NT2/D1 (cell line): Measurements from ENCODE around the gene INVS.

ENCODE experiments used
- DNase-seq: peaks from one replicate; pipeline ENCODE4 v3.0.0-alpha.2; 2011; ENCODE audit warnings: low read depth, low spot score
- H3K27me3 ChIP-seq: 2 replicates; pipeline ENCODE4 v1.6.0; 2011; ENCODE audit warnings: mild to moderate bottlenecking; ENCODE audit not compliant: insufficient read length, insufficient read depth
- H3K36me3 ChIP-seq: 2 replicates; pipeline ENCODE4 v1.6.1; 2011; ENCODE audit warnings: mild to moderate bottlenecking, low read length, mixed read lengths; ENCODE audit not compliant: insufficient read depth, insufficient read length
- H3K4me1 ChIP-seq: 2 replicates; pipeline ENCODE4 v1.5.1; 2011; ENCODE audit not compliant: insufficient read depth, insufficient read length
- H3K4me3 ChIP-seq: 2 replicates; pipeline ENCODE4 v1.5.1; 2011; ENCODE audit warnings: low read depth; ENCODE audit not compliant: insufficient read length
- H3K9ac ChIP-seq: 2 replicates; pipeline ENCODE4 v1.6.0; 2011; ENCODE audit warnings: low read depth; ENCODE audit not compliant: insufficient read length
- H3K9me3 ChIP-seq: 2 replicates; pipeline ENCODE4 v1.5.1; 2011; ENCODE audit warnings: mild to moderate bottlenecking, low read length; ENCODE audit not compliant: insufficient read depth
- SUZ12 ChIP-seq: IDR thresholded peaks from 2 replicates; pipeline ENCODE4 v1.6.1; 2011; ENCODE audit not compliant: insufficient read length, insufficient read depth; ENCODE audit errors: extremely low read depth
- YY1 ChIP-seq: IDR thresholded peaks from 2 replicates; pipeline ENCODE4 v1.6.1; 2011; ENCODE audit not compliant: insufficient read length, insufficient read depth
- ZNF274 ChIP-seq: IDR thresholded peaks from 2 replicates; pipeline ENCODE4 v1.6.1; 2011; ENCODE audit warnings: mild to moderate bottlenecking, low read depth, low read length

INVS gene

DNA sequence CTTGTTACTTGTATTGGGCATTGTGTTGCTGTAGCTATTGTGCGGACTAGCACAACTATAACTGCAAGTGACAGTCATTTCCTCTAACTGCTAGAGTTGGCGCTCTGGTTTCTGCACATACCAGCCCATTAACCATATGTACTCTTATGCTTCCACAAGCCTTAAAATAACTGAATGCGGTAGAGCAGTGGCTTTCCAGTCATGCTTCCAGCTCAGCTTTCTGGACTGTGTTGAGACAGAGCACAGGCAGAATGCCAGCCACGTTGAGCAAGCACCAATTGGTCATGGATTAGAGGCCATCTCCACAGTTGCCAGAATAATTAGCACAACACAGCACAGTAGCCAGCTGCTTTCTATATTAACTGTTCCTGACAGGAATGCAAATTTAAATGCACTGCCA lies 12.2 kb downstream of the INVS start:
- H3K36me3 ChIP-seq, result peaks cover 23% of the 10 kb centered on the region
- H3K4me1 ChIP-seq, result peaks cover 2% of the 10 kb centered on the region
- DNase-seq, result no peak
- no peaks in the 10 kb centered on the region for H3K9me3 ChIP-seq
- TF ChIP-seq ZNF274 (no peak), SUZ12 (no peak), YY1 (no peak)
- no peak overlapping the region for H3K9ac ChIP-seq
- H3K4me3 ChIP-seq, result no peak overlapping the region
- H3K27me3 ChIP-seq, result no peaks in the 10 kb centered on the region

DNA sequence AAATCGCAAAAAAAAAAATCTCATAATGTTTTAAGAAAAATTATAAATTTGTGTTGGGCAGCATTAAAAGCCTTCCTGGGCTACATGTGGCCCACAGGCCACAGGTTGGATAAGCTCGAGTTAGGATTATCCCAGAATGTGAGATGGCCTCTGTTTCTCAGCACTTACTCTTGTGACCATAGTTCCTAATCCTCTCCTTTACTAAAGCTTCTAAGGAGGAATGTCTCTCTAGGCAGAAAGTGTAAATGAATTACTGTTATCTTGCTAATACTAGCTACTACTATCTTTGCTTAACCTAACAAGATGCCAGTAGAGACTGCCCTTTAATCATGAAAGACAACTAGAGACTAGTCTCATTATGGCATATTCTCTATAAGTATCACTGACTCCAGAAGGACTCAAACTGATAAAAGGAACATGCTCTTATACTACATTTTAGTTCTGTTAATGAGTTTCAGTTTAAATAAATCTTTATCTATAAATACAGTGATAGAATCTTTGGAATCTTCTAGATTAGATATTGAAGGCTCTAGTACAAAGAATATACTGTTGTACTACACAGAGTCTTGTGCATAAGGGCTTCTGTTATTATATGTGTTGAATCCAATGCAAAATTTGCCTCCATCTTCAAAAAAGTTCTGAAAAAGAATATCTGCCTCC lies 13.8 kb downstream of the INVS start:
- Histone ChIP-seq H3K4me1 (peaks cover 2% of the 10 kb centered on the region), H3K27me3 (no peaks in the 10 kb centered on the region), H3K36me3 (peaks cover 11% of the 10 kb centered on the region), H3K9ac (no peak overlapping the region), H3K9me3 (no peaks in the 10 kb centered on the region), H3K4me3 (no peak overlapping the region)
- TF ChIP-seq YY1 (no peak), SUZ12 (no peak), ZNF274 (no peak)
- DNase-seq, result no peak

DNA sequence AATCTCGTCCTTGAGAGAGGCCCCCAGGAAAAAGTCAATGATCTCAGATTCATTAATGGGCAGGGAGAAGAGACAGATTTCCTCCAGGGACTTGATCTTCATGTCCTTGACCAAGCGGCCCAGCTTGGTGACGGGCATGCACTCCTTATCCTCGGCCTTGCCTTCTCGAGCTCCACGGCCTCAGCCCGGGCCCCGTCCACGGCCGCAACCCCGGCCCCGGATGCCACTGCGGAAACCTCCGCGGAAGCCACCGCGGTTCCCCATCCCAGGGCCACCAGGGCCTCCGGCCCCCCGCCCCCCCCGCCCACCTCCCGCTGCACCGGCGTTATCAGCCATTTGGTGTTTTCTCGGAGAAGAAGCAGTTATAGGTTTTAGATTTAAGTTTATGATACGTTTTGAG lies 18.3 kb downstream of the INVS start:
- peaks cover 1% of the 10 kb centered on the region for H3K4me1 ChIP-seq
- no peaks in the 10 kb centered on the region for H3K9me3 ChIP-seq
- no peak overlapping the region for H3K9ac ChIP-seq
- no peak for TF ChIP-seq ZNF274
- TF ChIP-seq SUZ12, result no peak
- no peak for TF ChIP-seq YY1
- no peaks in the 10 kb centered on the region for H3K27me3 ChIP-seq
- H3K36me3 ChIP-seq, result peaks cover 3% of the 10 kb centered on the region
- DNase-seq, result no peak
- no peak overlapping the region for H3K4me3 ChIP-seq

DNA sequence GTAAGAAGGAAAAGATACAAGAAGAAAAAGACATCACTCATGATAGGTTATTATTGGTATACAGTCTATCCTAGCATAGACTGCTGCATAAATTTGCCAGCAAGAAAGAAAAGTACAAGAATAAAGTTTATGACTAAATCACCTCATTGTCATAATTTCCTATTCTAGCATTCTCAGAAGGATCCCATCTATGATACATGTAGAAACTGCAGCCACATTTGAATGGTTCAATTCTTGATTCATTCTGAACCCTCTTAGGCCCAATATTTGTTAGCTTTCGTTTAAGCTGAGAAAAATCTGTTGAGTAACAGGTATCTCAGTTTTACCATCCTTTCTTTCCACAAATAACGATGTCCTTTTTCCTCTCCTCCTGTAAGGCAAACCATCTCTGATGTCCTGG lies 21.2 kb downstream of the INVS start:
- H3K9ac ChIP-seq, result no peak overlapping the region
- H3K4me1 ChIP-seq, result no peaks in the 10 kb centered on the region
- peaks cover 3% of the 10 kb centered on the region for H3K36me3 ChIP-seq
- no peak overlapping the region for H3K4me3 ChIP-seq
- H3K9me3 ChIP-seq, result no peaks in the 10 kb centered on the region
- TF ChIP-seq YY1 (no peak), SUZ12 (no peak)
- no peak for DNase-seq
- no peaks in the 10 kb centered on the region for H3K27me3 ChIP-seq

DNA sequence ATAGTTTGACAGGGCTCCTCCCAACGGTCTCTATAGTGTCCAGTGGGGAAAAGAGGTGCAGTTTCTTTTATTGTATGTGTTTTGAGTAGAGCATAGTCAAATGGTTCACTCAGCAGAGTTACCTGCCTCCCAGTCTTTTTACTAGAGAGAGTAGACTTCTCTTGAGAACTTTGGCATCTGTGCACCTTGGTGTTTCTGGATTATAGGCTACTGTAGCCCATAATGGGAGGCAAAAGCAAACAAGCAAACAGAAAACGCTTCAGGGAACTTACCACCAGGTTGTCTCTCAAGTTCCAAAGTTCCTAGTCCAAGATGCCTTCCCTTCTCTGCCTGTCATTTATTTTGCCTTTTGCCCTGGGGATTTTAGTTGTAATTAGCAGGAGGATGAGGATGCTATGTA lies 26.2 kb downstream of the INVS start:
- Histone ChIP-seq H3K9ac (no peak overlapping the region), H3K9me3 (no peaks in the 10 kb centered on the region), H3K36me3 (peaks cover 10% of the 10 kb centered on the region), H3K4me1 (no peaks in the 10 kb centered on the region), H3K27me3 (no peaks in the 10 kb centered on the region), H3K4me3 (no peak overlapping the region)
- TF ChIP-seq ZNF274 (no peak), SUZ12 (no peak), YY1 (no peak)
- no peak for DNase-seq

DNA sequence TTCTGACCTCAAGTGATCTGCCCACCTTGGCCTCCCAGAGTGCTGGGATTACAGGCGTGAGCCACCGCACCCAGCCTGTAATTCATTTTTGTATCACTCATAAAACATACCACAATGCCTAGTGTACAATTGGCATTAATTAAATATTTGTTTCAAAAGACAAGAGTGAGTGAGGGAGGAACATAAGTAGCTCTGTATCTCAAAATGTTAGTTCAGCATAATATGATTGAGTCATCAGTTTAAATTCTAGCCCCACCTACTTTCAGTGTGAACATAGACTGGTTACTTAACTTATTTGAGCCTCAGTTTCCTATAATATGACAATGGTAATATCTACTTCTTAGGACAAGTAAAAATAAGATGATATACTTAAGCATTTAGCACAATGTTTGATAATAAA lies 26.9 kb downstream of the INVS start:
- no peaks in the 10 kb centered on the region for H3K27me3 ChIP-seq
- H3K9ac ChIP-seq, result no peak overlapping the region
- no peak for DNase-seq
- TF ChIP-seq ZNF274 (no peak), SUZ12 (no peak), YY1 (no peak)
- no peaks in the 10 kb centered on the region for H3K4me1 ChIP-seq
- H3K9me3 ChIP-seq, result no peaks in the 10 kb centered on the region
- H3K36me3 ChIP-seq, result peaks cover 10% of the 10 kb centered on the region
- H3K4me3 ChIP-seq, result no peak overlapping the region

DNA sequence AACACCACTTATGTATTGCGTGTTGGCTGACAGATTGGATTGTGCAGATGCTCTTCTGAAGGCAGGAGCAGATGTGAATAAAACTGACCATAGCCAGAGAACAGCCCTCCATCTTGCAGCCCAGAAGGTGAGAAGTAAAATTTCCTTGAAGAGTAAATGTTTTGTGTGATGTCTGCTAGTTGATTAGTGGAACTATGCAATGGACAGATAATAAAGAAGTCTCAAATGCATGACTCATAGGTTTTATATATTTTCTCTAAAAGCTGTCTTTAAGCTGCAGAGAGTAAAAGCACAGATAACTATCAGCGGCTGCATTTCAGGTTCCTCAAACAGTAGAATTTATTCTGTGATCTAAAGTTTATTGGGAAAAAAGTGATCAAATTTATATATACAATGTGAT lies 27.4 kb downstream of the INVS start:
- Histone ChIP-seq H3K4me3 (no peak overlapping the region), H3K9ac (no peak overlapping the region), H3K27me3 (no peaks in the 10 kb centered on the region), H3K4me1 (no peaks in the 10 kb centered on the region), H3K36me3 (peaks cover 10% of the 10 kb centered on the region), H3K9me3 (no peaks in the 10 kb centered on the region)
- TF ChIP-seq YY1, result no peak
- TF ChIP-seq SUZ12, result no peak
- TF ChIP-seq ZNF274, result no peak
- no peak for DNase-seq

DNA sequence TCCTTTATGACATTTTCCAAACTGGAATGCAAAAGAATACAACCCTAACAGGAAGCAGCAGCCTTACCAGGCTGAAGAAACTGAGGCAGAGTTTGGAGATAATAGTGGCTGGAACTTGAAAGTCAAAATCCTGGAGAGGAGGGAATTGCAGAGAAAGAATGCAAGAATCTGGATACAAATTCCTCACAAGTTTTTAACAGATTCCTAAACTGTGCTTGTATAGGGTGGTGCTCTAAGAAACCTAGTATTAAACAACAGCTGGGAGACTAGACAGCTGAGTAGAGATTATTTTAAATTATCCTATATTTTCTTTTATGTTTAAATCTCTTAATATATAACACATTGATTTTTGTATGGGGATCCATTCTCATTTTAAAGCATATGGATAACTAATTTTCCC lies 30.7 kb downstream of the INVS start:
- Histone ChIP-seq H3K9me3 (no peaks in the 10 kb centered on the region), H3K9ac (no peak overlapping the region), H3K27me3 (no peaks in the 10 kb centered on the region), H3K36me3 (peaks cover 10% of the 10 kb centered on the region), H3K4me3 (no peak overlapping the region), H3K4me1 (no peaks in the 10 kb centered on the region)
- DNase-seq, result no peak
- TF ChIP-seq ZNF274 (no peak), SUZ12 (no peak), YY1 (no peak)
